ENCODE data around the gene GRB2. TPM values are rescaled to one million over a fixed set of nuclear protein-coding genes. Genes with fewer than 3 reads are reported as not detected.
A peak's percentile ranks its signal among the peaks of the same experiment; 100 is the strongest.

Gene GRB2
- total and polyA plus RNA-seq, 10 of the 15 experiments (the other 5 are each of a cell fraction or from before 2014, with no cell fraction given) = 113 to 268 (median 158) TPM

- FAIRE-seq (peak; percentile 13), ATAC-seq (peak; percentile 66), DNase-seq (ENCODE audit: low read depth, low spot score) (no peak)
- Histone ChIP-seq H2AFZ (ENCODE audit: control insufficient read depth, low read depth, low read length) (no peak overlapping the region), H3K27ac (ENCODE audit: control insufficient read depth, insufficient read depth) (peak overlapping the region; percentile 89), H3K4me1 (ENCODE audit: control insufficient read depth, insufficient read depth, low read length) (peaks cover 84% of the 10 kb centered on the region), H3K27me3 (replicated peaks in 1 of 2; ENCODE audit: control insufficient read depth in 2 of 2, insufficient read depth in 2 of 2, low read length in 1 of 2) (no peaks in the 10 kb centered on the region), H3K4me3 (0 out of 2 replicates have a peak overlapping the region, but pooled peaks have one; percentile 30), H4K20me1 (ENCODE audit: control insufficient read depth, insufficient read depth) (no peaks in the 10 kb centered on the region), H3K79me2 (ENCODE audit: control insufficient read depth, insufficient read depth, low read length) (peaks cover 25% of the 10 kb centered on the region), H3K4me2 (ENCODE audit: control insufficient read depth, insufficient read depth) (peak overlapping the region; percentile 75), H3K9me3 (replicated peaks; ENCODE audit: control insufficient read depth, insufficient read depth, low read length) (no peaks in the 10 kb centered on the region), H3K9ac (ENCODE audit: control insufficient read depth, insufficient read depth, low read length) (peak overlapping the region; percentile 45), H3K36me3 (ENCODE audit: control insufficient read depth in 2 of 2, insufficient read depth in 2 of 2, low read length in 1 of 2) (peaks cover 12% of the 10 kb centered on the region in 2 experiments)
- WGBS (ENCODE audit: insufficient coverage, insufficient replicate concordance, low lambda C conversion rate, missing lambda C conversion rate) = 23% methylated on average over 19 of the region's 19 CpGs
- POLR2A ChIA-PET = interaction anchor here (0.6 to 13.4 kb wide), 16 partner anchors 10 to 94 kb away, joined by 3 to 255 read pairs (median 4); partner anchors contain the start of genes GRB2 and SLC25A19
- SMC1A ChIA-PET (ENCODE audit: uncharacterized antibody, unreplicated experiment) = interaction anchor here (0.8 to 13.5 kb wide), 11 partner anchors 15 to 111 kb away, joined by 3 to 243 read pairs (median 5); partner anchors contain the start of gene SLC25A19
- intact Hi-C loops (cut with micrococcal nuclease; ENCODE audit: unreplicated experiment) (loop anchor here (1.0 kb wide), 1 partner anchor 20 kb away; no protein-coding TSS in a partner anchor), in situ Hi-C loops (cut with MboI) (no loop called here)
- CTCF ChIA-PET = interaction anchor here (0.6 to 13.8 kb wide), 11 partner anchors 9 to 213 kb away, joined by 3 to 182 read pairs (median 6); partner anchors contain the start of gene SLC25A19
- no TSS peak for BruUV-seq (replicated peaks)
- RAD21 ChIA-PET (ENCODE audit: unreplicated experiment) = interaction anchor here (0.6 to 16.3 kb wide), 12 partner anchors 21 to 248 kb away, joined by 3 to 364 read pairs (median 6); partner anchors contain the start of genes GRB2, MIF4GD and SLC25A19
- TF ChIP-seq CHD2 (IDR thresholded peaks at IDR 0.05; ENCODE audit: borderline replicate concordance, low read depth, low read length) (no peak), RBBP5 (conservative IDR thresholded peaks at IDR 0.05) (no peak), MAX (IDR thresholded peaks at IDR 0.05; ENCODE audit: low read depth, low read length) (no peak), SRF (IDR thresholded peaks at IDR 0.05; ENCODE audit: low read depth in 2 of 2, low read length in 2 of 2) (no peak), PAX5 (IDR thresholded peaks at IDR 0.05; ENCODE audit: borderline replicate concordance, low read depth, low read length) (no peak), SMAD1 (IDR thresholded peaks at IDR 0.05; ENCODE audit: low read depth, partially characterized antibody) (no peak), NR2C2 (IDR thresholded peaks at IDR 0.05; ENCODE audit: borderline replicate concordance, control insufficient read depth, insufficient read length, low read depth) (no peak), MTA3 (IDR thresholded peaks at IDR 0.05; ENCODE audit: borderline replicate concordance, low read length) (peak; percentile 56; the same call in 1 of the 2 replicates), E2F4 (IDR thresholded peaks at IDR 0.05; ENCODE audit: low read depth, low read length) (no peak), MEF2B (IDR thresholded peaks at IDR 0.05; ENCODE audit: partially characterized antibody, poor library complexity, severe bottlenecking) (no peak), CEBPZ (IDR thresholded peaks at IDR 0.05; ENCODE audit: low read depth, low read length) (no peak), ZZZ3 (IDR thresholded peaks at IDR 0.05; ENCODE audit: control insufficient read depth, insufficient read length, low read depth) (no peak), TARDBP (IDR thresholded peaks at IDR 0.05; ENCODE audit: borderline replicate concordance) (no peak), IKZF2 (IDR thresholded peaks at IDR 0.05) (peak; percentile 72 to 78), SUPT20H (IDR thresholded peaks at IDR 0.05; ENCODE audit: borderline replicate concordance, control insufficient read depth, low read depth, low read length) (no peak), CEBPB (IDR thresholded peaks at IDR 0.05; ENCODE audit: borderline replicate concordance in 1 of 2, low read depth in 2 of 2, low read length in 2 of 2) (no peak), EZH2 (IDR thresholded peaks at IDR 0.05; ENCODE audit: borderline replicate concordance, control insufficient read depth, low read depth, low read length) (no peak), ATF7 (IDR thresholded peaks at IDR 0.05; ENCODE audit: low read depth) (peak; percentile 51; the same call in 1 of the 2 replicates), ASH2L (IDR thresholded peaks at IDR 0.05; ENCODE audit: borderline replicate concordance, low read depth) (no peak)
These were observed 89.8 kb downstream of the GRB2 start for GRCh38 chr17:75315541-75316243.

Data from GM12878 (cell line).